ENCODE measurements around the gene LMX1A.

The LMX1A gene

DNA sequence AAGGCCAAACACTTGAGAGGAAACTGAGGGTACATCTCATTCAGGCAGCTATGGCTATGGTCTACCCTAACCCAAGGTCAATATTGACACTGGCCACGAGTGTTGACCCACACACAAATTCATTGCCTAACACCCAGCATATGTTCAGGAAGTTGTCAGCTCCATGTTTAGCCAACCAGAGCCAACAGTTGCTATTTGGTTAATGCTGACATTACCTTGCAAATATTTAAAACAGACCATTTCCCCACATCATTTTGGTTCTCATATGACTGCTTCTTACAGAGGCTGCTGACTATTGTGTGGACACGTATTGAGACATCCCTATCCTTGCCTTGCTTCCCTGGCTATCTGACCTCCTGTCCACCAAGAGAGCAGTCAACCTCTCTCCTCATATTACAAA, 97.3 kb downstream of the LMX1A start:
- no peak for DNase-seq

DNA sequence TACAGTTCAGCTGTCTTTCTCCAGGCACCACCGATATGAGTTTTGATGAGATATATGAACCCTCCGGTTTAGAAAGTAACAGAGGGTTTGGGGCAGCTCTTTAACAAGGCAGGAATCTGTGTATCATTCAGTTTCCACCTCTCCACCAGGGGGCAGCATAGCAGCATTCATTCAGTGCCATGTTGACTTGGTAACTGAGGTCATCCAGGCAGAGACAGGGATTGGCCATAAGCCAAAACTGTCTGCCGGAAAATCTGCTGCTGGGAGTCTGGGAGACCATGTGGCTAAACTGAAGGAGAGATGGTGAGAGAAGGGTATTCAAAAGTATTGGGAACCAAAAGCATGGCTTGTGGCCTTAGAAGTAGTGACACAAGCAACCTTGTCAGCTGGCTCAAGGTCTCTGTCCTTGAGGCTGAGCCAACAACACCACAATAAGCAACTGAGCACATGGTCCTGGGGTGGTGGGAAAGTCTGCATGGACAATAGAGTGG, 98.5 kb downstream of the LMX1A start:
- peak; percentile 77 for DNase-seq

DNA sequence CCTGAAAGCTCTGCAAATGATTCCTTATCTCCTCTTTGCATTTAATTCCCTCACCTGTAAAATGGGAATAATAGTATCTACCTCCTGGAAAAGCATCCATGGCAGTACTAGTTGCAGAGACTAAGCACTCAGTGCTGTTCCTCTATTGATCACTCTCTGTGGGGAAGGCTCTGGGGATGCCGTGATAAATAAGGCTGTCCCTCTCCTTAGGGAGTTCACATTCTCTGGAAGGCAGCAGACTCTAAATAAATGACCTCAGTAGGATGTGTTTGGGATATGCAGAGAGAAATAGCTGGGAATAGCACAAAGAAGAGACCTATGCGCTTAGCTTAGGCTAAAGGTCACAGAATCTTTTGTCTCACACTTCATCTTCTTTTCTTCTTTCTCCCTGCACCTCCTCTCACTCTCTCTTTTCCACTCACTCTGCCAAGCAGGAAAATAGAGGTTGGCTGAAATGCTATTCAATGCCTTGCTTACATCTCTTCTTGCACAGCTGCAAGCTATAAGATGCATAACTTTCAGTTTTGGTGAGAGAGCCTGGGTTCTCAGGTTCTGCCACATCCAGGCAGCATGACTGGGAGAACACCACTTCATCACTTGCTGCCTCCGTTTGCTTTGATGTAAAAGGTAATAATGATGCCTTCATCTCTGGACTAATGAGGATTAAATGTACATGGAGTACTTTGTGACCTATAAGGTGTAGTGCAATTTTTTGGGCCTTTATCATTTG, 101.5 kb downstream of the LMX1A start:
- DNase-seq = no peak

DNA sequence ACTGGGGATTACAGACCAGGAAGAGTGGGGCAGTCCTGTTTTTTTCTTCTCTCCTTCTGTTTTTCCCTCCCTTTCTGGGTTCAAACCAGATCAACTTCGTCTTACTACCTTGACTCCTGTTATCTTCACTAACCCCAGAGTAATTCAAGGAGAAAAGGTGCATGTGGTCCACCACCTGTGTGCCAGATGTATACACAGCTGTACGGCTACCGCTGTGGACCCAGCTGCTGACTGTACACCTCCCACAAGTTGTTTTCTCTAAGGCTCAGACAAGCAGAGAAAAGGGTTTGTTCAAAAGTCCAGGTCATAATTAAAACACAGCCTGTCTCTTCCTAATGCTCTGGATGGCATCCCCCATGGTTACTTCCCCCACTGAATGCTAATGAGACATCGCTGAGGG, 102.1 kb downstream of the LMX1A start:
- no peak for DNase-seq

DNA sequence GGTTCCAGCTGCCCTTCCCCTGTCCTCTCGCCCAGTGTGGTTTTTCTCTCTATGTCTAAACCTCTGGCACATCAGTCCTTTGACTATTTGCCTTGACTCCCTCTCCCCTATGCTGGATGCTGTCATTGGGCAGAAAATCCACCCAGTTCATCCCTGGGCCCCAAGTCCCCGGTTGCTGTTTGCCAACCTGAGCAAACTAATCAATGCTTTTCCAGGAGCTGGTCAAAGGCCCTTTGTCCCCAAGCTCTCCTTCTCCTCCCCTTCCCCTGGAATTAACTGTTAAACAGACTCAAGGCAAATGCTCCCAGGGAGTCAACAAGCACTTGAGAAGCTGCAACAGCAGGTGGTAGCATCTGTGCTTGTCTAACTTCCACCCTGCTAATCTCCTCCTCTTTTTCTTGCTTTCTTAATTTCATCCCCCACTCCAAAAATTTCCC, 102.7 kb downstream of the LMX1A start:
- DNase-seq = no peak

DNA sequence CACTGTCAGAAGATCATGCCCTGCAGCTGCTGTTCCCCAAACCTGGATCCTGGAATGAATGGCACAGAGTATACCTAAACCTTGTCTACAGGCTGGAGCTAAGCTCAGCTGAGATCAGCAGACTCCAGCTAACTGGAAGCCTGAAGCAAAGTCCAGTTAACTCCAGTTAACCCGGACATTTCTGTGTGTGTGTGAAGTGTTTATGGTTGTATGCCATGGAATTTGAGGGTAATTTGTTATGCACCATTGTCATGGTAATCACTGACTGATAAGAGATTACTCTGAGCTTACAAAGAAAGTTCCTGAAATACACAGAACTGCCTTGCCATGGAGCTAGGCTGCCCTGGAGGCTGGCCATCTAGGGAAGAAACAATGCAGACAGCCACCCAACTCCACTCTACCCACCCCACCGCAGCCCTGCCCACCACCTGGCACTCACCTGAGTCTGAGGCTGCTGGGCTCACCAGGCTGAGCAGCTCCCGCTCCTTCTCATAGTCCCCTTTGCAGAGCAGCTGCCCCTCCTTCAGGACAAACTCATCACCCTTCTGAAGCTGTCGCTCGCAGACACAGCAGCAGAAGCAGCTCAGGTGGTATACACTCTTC, 107.4 kb downstream of the LMX1A start:
- DNase-seq = no peak

DNA sequence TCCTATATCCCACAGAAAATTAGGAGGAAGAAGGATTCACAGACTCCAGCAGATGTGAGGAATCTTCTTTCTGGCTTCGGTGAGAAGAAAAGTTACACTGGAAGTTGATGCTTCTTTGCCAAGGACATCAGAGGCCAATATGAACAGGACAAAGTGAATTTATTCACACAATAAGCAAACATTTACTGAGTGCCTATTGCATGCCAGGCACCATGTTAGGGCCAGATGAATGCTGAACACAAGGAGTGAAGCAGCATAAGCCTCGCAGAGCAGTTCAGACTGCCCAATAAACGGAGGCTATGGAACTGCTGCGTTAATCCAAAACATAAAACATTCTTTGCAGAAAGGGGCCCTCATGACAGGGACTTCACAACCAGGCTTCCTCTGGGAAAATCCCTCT, 114.6 kb downstream of the LMX1A start:
- DNase-seq = no peak

DNA sequence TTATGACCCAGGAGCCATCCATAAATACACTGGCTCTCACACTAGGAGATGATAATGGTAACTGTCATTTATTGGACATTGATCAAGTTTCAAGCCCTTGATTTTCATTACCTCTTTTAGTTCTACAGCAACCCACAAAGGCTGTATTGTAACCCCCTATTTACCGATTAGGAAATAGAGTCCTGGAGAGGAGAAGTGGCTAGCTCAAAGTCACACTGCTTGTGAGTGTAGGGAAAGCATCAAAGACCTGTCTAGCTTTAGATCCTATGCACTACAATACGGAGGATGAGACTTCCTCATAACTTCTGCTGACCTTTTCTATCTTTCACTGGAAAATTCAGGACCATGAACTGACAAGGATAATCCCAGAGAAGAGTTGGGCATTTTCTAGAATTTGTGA, 115.2 kb downstream of the LMX1A start:
- DNase-seq = no peak

DNA sequence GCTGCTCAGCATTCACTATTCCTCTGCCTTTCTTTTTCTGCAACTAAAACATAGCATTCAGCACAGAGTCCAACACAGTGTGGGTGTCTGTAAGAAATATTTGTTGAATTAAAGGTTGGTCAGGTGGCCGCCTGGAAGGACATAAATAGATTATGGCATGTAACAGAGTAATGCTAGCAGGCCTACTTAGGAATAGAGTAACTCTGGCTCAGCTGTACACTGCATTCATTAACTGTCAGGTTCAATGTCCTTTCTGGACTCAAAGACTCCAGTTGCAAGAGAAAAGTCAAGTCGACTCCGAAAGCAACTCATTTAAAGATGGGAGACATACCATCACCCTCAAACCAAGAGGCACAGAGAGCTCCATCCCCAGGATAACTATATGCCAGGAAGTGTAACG, 116.0 kb downstream of the LMX1A start:
- DNase-seq = no peak

DNA sequence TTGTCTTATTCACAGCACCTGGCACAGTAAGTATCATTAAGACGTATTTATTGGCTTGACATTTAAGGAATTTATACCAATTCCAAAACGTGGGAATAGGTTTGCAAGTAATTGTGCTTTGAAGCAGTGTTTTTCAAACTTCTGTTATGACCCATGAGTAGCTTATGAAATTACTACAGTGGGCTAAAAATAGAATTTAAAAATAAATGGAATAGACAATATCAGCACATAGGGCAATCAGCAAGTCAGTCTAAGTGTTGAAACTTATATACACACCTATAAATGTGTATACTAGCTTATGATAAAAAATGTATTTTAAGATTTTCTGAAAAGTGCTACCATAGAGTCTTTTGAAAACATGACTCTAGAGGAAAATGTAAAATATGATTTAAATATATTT, 116.6 kb downstream of the LMX1A start:
- DNase-seq = no peak

DNA sequence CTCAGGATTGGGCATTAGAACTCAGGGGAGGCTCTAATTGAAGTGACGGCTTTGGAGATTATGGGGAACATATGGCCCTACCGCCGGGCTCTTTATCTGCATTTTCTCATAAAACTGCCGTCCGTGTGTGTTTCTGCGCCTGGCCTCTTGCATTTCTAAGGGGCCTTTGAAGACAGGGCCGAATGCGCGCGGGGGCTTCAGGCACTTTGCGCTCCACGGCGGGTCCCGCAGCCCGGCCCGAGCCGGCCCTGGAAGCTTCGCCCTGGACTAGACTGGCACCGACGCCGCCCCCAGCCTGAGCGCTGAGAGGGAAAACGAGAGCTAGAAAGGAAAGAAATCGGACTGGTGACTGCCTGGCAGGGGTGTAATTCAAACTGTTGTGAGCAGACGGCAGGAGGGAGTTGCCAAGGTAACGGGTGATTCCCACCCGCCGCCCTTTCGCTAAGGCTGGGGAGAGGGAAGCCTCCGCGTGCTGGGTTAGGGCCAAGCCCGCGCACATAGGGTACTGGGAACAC, 120.7 kb downstream of the LMX1A start:
- no peak for DNase-seq

DNA sequence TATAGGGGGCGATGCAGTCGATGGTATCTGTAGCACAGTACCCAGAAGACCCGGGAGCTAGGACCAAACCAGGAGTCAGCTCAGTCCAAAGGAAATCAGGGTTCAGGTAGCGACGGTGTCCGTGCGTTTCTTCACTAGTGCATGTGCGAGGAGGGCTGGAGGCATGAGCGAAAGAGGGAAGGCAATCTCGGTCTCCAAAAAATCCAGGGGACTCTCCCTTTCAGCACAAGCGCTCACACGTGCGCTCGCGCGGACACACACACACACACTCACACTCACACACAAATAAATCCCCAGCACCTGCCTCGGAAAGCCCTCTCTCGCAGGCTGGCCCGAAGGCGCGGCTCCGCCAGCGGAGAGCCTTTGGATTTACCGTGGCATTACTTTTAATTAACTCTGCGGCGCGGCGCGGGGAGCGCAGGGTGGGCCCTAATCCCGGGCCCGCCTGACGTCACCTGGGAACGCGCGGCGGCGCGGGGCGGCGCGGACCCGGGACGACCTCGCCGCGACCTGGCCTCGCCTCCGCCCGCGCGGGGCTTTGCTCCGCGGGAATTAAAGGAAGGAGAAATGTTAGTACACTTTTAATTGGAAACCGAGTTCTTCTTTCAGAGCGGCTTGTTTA, 121.2 kb downstream of the LMX1A start:
- DNase-seq = no peak

DNA sequence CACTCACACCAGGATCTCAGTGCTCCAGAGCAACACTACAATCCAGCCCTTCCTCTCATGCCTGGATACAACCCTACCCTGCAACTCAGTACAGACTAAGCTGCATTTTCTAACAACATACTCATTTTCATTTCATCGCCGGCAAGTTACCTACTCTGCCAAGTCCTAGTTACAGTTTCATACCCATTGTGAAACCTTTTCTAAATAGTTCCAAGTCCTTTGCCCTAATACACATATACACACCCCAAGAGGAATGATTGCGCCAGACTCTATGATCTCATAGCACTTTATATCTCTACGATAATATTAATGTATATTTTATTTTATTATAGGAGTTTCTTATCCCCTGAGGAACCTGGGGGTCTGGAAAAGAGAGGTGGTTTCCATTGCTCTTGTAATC, 122.4 kb downstream of the LMX1A start:
- DNase-seq = no peak

DNA sequence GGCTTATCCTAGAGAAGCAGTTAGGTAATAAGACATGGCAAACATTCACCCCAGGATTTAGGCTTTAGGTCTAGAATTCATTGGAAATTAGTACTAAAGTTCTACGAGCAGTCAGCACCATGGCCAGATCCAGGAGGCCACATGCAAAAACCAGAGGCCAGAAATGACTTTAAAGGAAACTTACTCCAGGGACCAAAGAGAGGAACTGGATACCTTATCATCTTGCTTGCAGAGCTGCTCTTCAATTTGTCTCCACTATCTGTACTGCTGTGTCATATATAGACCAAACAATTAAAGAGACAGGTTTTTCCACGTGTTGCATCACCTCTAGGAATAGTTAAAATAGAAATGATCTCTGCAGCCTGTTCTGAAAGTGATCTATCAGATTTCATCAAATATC, 127.8 kb downstream of the LMX1A start:
- no peak for DNase-seq

DNA sequence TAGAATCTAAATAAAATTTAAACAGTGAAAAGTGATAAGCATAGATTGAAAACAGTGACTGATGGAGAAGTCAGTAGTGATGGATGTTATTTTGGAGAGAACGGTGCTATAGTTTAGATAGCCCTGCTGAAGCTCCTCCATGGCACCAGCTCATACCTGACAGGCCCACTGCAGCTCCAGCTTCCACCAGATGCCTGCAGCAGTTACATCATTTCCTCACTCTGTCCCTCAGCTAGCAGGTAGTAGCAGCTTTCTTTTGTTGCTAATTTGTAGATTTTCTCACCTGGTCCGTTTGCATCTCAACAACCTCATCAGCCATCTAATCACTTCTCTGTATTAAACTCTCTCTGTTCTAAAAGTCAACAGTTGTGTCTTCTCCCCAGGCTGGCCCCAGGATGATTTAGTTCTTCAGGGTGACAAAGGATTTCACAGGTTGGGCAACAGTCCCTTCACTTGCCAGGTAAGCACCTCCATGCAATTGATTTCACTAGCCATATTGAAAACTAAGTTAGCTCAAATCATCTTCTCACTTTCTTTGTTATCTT, 128.3 kb downstream of the LMX1A start:
- no peak for DNase-seq

DNA sequence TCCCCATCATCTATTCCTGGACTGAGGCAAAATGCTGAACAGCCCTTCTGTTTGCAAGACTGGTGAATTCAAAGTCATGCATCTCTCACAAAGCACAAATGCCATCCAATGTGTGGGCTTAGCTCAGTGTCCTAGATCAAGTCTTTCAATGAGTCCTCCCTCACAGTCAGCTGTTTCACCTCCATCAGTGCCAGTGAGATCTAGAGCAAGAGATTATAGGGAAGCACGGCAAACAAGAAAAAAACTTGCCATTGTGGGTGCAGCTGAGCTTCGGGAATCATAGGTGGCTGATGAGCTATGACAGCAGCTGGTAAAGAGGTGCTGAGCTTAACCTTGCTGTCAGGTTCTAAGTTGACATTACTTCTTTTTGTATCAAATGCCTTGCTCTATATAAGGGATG, 130.2 kb downstream of the LMX1A start:
- no peak for DNase-seq

DNA sequence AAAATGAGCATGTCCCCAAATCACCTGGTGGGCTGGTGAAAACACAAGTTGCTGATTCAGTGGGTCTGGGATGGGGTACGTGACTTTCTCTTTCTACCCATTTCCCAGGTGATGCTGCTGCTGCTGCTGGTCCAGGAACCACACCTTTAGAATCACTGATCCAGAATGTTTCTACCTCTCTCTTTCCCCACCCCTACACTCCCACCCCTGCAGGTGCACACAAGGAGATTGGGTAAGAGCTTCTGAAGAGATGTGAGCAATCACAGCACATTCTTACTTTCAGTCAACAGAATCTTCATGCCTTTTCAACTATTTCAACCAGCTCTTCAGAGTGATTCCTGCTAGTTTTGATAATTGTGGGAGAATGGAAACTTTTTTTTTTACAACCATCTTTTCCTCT, 130.9 kb downstream of the LMX1A start:
- DNase-seq = no peak

DNA sequence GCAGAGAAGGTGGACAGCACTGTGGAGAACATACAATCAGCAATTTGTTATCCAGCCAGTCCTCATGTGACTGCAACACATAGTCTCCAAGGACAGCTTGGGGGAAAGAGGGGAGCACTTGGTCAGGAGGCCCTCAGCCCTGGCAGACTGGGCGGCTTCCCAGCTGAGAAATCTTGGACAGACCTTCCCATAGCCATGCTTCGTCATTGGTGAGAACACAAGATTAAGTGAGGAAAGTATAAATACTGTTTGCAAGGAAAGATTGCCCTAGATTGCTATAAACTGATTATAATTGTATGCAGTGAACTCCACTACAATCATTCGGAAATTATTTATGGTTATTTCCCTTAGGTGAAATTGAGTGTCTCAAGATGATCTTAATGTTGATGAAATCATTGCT, 131.5 kb downstream of the LMX1A start:
- DNase-seq = no peak

DNA sequence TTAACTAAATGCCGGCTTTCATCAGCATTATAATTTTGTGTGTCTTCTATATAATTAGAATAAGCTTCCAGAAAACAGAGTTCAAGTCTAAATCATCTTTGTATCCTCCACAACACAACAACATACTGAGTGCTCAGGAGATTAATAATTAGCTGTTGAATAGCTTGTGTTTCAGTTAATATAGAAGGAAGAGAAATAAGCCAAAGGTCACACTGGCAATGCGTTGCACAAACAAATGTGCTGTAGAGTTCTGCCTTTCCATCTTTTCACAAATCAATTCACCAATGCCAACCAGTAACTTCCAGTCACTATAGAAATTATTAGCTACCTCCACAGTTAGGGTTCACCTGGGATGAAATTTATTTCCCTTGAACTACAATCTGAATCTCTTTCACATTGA, 132.0 kb downstream of the LMX1A start:
- no peak for DNase-seq

DNA sequence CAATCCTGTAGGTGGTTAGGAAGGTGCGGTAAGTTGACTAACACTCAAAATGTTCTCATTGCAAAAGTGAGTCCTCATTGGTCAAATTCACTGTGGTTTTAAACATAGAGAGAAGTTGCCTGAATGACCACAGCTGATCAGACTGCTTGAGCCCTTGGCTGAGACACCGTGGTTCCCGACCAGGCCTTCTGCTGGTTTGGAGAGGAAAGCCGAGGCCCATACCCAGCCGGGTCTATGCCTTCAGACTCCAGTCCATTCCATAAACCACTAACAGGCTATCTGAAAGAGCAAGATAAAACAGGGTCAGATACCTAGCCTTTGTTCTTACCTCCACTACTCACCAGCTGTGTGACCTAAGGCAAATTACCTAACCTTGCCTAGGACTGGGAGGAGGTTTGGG, 133.9 kb downstream of the LMX1A start:
- DNase-seq = no peak

DNA sequence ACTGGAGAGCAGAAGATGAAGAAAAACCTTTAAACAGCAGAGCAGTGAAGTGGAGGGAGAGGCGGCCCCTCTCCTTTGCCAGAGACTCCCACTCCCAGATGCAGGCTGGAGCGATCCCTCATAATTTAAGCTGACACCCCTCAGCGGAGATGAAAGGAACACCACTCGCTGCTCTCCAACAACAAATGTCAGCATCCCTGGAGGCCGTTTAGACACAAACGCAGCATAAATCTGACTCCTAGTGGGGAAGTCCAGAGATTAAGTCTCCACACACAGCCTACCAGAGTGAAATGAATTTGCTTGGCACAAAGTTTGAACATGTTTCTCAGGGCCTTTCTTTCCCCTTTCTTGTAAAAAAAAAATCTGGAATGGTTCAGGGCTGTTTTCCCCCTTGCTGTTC, 137.8 kb downstream of the LMX1A start:
- no peak for DNase-seq

DNA sequence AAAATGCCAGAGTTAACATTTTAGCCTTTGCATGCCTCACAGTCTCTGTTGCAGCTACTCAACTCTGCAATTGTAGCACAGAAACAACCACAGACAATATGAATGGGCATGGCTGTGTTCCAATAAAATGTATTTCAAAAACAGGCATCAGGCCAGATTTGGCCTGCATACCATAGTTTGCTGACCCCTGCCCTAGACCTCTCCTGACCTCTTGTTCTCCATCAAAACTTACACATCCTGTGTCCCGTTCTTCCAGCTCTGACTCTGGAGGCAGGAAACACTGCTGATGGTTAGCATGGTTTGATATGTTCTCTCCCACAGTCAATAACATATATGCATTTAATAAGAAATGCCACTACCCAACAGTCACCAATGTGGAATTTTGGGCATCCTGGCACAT, 138.6 kb downstream of the LMX1A start:
- no peak for DNase-seq

DNA sequence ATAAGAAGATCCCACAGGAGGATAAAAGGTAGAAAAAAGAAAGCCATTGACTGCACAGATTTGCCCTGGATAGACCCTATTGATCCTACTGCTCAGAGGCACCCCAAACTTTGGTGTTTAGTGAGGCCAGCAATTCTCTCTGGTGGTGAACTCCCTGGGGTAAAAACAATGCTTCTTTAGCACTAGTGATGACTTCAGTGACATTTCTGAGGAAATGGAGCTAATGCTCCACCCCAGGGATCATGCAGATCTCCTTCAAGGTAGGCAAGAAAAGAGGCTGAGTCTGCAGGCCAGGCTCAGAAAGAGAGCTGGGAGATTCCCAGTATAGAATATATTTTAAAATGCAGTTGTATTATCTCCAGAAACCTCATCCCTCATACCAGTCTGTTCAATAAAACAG, 140.3 kb downstream of the LMX1A start:
- no peak for DNase-seq

DNA sequence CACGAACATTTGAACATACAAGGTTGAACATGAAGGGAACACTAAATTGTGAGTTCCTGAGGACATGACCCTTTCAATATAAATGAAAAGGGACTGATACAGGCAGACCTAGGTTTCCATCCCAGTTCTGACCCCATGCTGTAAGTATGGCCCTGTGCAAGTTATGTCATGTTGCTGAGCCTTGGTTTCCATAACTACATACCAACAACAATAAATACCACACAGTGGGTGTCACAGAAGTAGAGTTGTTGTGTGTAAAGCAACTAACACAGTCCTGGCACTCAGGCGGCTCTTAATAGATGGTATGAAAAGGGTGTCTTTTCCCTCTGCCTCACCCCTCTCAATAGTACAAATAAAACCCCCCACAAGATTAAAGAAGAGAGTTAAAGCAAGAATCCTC, 140.8 kb downstream of the LMX1A start:
- no peak for DNase-seq
